Ishikawa (cell line): Measurements from ENCODE around the gene HNRNPLL.

Experiments
- EGR1 ChIP-seq: IDR thresholded peaks from 2 replicates; pipeline ENCODE4 v1.6.1; 2012
- EP300 ChIP-seq: IDR thresholded peaks from 2 replicates; pipeline ENCODE4 v1.6.1; 2012; ENCODE audit warnings: borderline replicate concordance
- TAF1 ChIP-seq: IDR thresholded peaks from 2 replicates; pipeline ENCODE4 v1.6.1; 2012; ENCODE audit warnings: low read depth, mild to moderate bottlenecking
- TCF12 ChIP-seq: IDR thresholded peaks from 2 replicates; pipeline ENCODE4 v1.6.1; 2012; ENCODE audit warnings: low read depth
- ZBTB7A ChIP-seq: IDR thresholded peaks from 2 replicates; pipeline ENCODE4 v1.6.1; 2012; ENCODE audit warnings: low read depth
- TF ChIP-seq, protein P1 (sequence below): IDR thresholded peaks from 2 replicates; pipeline ENCODE4 v1.6.1; 2012

DNA sequence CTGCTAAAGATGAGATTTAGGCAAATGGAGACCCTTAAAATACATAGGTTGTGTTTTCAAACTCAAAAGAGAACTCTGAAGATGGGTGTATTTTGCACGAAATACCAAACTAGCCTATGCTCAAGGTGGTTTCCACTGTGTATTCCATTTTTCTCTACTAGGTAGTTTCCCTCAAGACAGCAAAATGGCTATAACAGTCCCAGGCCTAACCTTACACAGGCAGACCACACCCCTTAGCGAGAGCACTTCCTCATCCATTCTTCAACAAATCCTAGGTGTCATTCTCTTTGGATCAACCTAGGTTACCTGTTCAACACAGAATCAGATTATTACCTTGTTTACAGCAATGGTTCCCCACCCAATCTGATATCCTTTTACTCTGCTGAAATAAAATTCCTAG lies 42.6 kb downstream of the HNRNPLL start:
- TF ChIP-seq TCF12 = no peak
- TF ChIP-seq, protein P1, sequence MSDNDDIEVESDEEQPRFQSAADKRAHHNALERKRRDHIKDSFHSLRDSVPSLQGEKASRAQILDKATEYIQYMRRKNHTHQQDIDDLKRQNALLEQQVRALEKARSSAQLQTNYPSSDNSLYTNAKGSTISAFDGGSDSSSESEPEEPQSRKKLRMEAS = no peak
- no peak for TF ChIP-seq EP300
- no peak for TF ChIP-seq TAF1
- no peak for TF ChIP-seq ZBTB7A
- no peak for TF ChIP-seq EGR1
